IMR-90 (cell line): Measurements from ENCODE around the gene FOXL1. TPM values are rescaled to one million over a fixed set of nuclear protein-coding genes. Genes with fewer than 3 reads are reported as not detected.

Experiments used
- ATAC-seq: fragments of 200-7000 bp; cut with Tn5 transposase; 2 replicates; pipeline ENCODE4 v1.9.1; 2020; ENCODE audit warnings: low read depth, mild to moderate bottlenecking, moderate library complexity
- BruUV-seq: library from RNA; stranded (reverse); fragments of 400-500 nt; replicated peaks from 2 replicates; lab custom pipeline; 2021; lab: Mats Ljungman, UMichigan
- CTCF ChIA-PET: fragments of 300-600 bp; formaldehyde crosslinking; extraction: SDS; loops from one replicate; lab custom pipeline; 2021; ENCODE audit warnings: antibody characterized with exemption; lab: Yijun Ruan, JAX
- POLR2A ChIA-PET: fragments of 300-600 bp; sonication (Branson Sonifier 250); formaldehyde crosslinking; loops from one replicate; lab custom pipeline; 2022; ENCODE audit warnings: antibody characterized with exemption; ENCODE audit not compliant: unreplicated experiment; lab: Charles Lee
- DNase-seq: peaks from one replicate; pipeline ENCODE4 v3.0.0; 2013
- H2AFZ ChIP-seq: replicated peaks from 2 replicates; pipeline ENCODE3; 2013; ENCODE audit warnings: low read length, mild to moderate bottlenecking; ENCODE audit not compliant: poor library complexity
- H2AK5ac ChIP-seq: 2 replicates; pipeline ENCODE4 v1.6.1; 2013; ENCODE audit warnings: low read depth, low read length, inconsistent platforms
- H2AK9ac ChIP-seq: replicated peaks from 2 replicates; pipeline ENCODE3; 2013; ENCODE audit warnings: mild to moderate bottlenecking, low read depth, low read length, moderate library complexity; ENCODE audit not compliant: poor library complexity
- H2BK120ac ChIP-seq: 2 replicates; pipeline ENCODE4 v1.6.1; 2013; ENCODE audit warnings: low read depth, low read length, inconsistent platforms
- H2BK15ac ChIP-seq: 3 replicates; pipeline ENCODE4 v1.6.1; 2013; ENCODE audit warnings: low read depth, low read length, inconsistent platforms
- H2BK20ac ChIP-seq: 2 replicates; pipeline ENCODE4 v1.6.1; 2013; ENCODE audit warnings: low read depth, mild to moderate bottlenecking, inconsistent platforms, low read length, moderate library complexity
- H2BK5ac ChIP-seq: 2 replicates; pipeline ENCODE4 v1.6.1; 2013; ENCODE audit warnings: mild to moderate bottlenecking, low read depth, low read length, inconsistent platforms; ENCODE audit not compliant: poor library complexity, severe bottlenecking
- H3K14ac ChIP-seq: replicated peaks from 2 replicates; pipeline ENCODE4 v1.6.1; 2013; ENCODE audit warnings: low read depth, low read length, inconsistent platforms
- H3K18ac ChIP-seq: 2 replicates; pipeline ENCODE4 v1.6.1; 2013; ENCODE audit warnings: low read depth, low read length, control low read depth
- H3K23ac ChIP-seq: 2 replicates; pipeline ENCODE4 v1.6.1; 2013; ENCODE audit warnings: low read depth, low read length, inconsistent platforms
- H3K27ac ChIP-seq: 2 replicates; pipeline ENCODE4 v1.5.1; 2013; ENCODE audit warnings: mild to moderate bottlenecking, control low read depth, low read length; ENCODE audit not compliant: insufficient read depth
- H3K27me3 ChIP-seq: 2 replicates; pipeline ENCODE4 v1.6.1; 2013; ENCODE audit warnings: low read length; ENCODE audit not compliant: control insufficient read depth, insufficient read depth
- H3K36me3 ChIP-seq: 2 replicates; pipeline ENCODE4 v1.6.1; 2013; ENCODE audit warnings: low read length, mixed read lengths; ENCODE audit not compliant: control insufficient read depth, insufficient read depth
- H3K4ac ChIP-seq: 2 replicates; pipeline ENCODE4 v1.6.1; 2013; ENCODE audit warnings: low read depth, low read length, inconsistent platforms
- H3K4me1 ChIP-seq: 2 replicates; pipeline ENCODE4 v1.6.1; 2013; ENCODE audit warnings: low read length, mixed read lengths; ENCODE audit not compliant: control insufficient read depth, insufficient read depth
- H3K4me2 ChIP-seq: 2 replicates; pipeline ENCODE4 v1.6.1; 2013; ENCODE audit warnings: low read depth, mild to moderate bottlenecking, control low read depth, low read length, moderate library complexity
- H3K4me3 ChIP-seq: 2 replicates; pipeline ENCODE4 v1.5.1; 2013; ENCODE audit warnings: low read depth, mild to moderate bottlenecking, control low read depth, low read length, moderate library complexity; ENCODE audit not compliant: insufficient read depth
- H3K56ac ChIP-seq: 2 replicates; pipeline ENCODE4 v1.6.1; 2013; ENCODE audit warnings: low read length, inconsistent platforms; ENCODE audit not compliant: insufficient read depth; ENCODE audit errors: extremely low read depth
- H3K79me1 ChIP-seq, 2 experiments: 2 replicates each; pipeline ENCODE4 v1.6.1; 2013; ENCODE audit warnings: low read length in 2 of 2, inconsistent platforms in 1 of 2, low read depth in 1 of 2
- H3K9ac ChIP-seq: 2 replicates; pipeline ENCODE4 v1.6.1; 2013; ENCODE audit warnings: low read depth, low read length, control low read depth
- H3K9me1 ChIP-seq: 2 replicates; pipeline ENCODE4 v1.6.1; 2013; ENCODE audit warnings: low read length, inconsistent platforms; ENCODE audit not compliant: insufficient read depth
- H3K9me3 ChIP-seq: 2 replicates; pipeline ENCODE4 v1.6.1; 2013; ENCODE audit warnings: low read length; ENCODE audit not compliant: control insufficient read depth, insufficient read depth
- H4K20me1 ChIP-seq: 2 replicates; pipeline ENCODE4 v1.6.1; 2013; ENCODE audit warnings: low read length, inconsistent platforms; ENCODE audit not compliant: insufficient read depth
- H4K5ac ChIP-seq: 2 replicates; pipeline ENCODE4 v1.6.1; 2013; ENCODE audit warnings: mild to moderate bottlenecking, low read depth, low read length, control low read depth
- H4K8ac ChIP-seq, 2 experiments: 2 replicates each; pipeline ENCODE4 v1.6.1; 2013; ENCODE audit warnings: low read depth in 2 of 2, low read length in 2 of 2, control low read depth in 1 of 2, inconsistent platforms in 1 of 2
- H4K91ac ChIP-seq: 2 replicates; pipeline ENCODE4 v1.6.1; 2013; ENCODE audit warnings: low read depth, low read length, inconsistent platforms; ENCODE audit not compliant: insufficient read depth
- CHD1 ChIP-seq: IDR thresholded peaks from 2 replicates; pipeline ENCODE4 v1.6.1; 2012; ENCODE audit warnings: low read depth, low read length, improper control_type of control experiment
- FOS ChIP-seq: fragments of 150-350 bp; IDR thresholded peaks from 2 replicates; pipeline ENCODE4 v1.6.1; 2016; ENCODE audit warnings: low read depth, low read length
- MAFK ChIP-seq: IDR thresholded peaks from 2 replicates; pipeline ENCODE4 v1.6.1; 2012; ENCODE audit warnings: low read depth, low read length, improper control_type of control experiment
- NFE2L2 ChIP-seq: fragments of 150-350 bp; IDR thresholded peaks from 2 replicates; pipeline ENCODE4 v1.6.1; 2016; ENCODE audit warnings: low read depth, mild to moderate bottlenecking, low read length
- RCOR1 ChIP-seq: IDR thresholded peaks from 2 replicates; pipeline ENCODE4 v1.6.1; 2012; ENCODE audit warnings: mild to moderate bottlenecking, low read length, improper control_type of control experiment; ENCODE audit not compliant: insufficient replicate concordance
- USF2 ChIP-seq: fragments of 150-350 bp; IDR thresholded peaks from 2 replicates; pipeline ENCODE4 v1.6.1; 2017; ENCODE audit warnings: mild to moderate bottlenecking, antibody characterized with exemption, low read length, low read depth
- WGBS, 2 experiments: methylation state at CpG; one replicate each; pipeline versions ENCODE4 v1.1.5 to v1.1.7; 2013; ENCODE audit warnings: missing lambda C conversion rate in 2 of 2; ENCODE audit not compliant: insufficient read length in 1 of 2; ENCODE audit errors: extremely low coverage in 2 of 2; 5-methylcytosine and 5-hydroxymethylcytosine counted together
- dilution Hi-C: fragments of 300-500 bp; cut with HindIII; formaldehyde crosslinking; loops from one replicate; pipeline ENCODE4 v1.14.3; 2018; ENCODE audit warnings: low sequenced_read_pairs; ENCODE audit not compliant: unreplicated experiment
- in situ Hi-C: fragments of 300-500 bp; cut with MboI; formaldehyde crosslinking; loops from 3 replicates; pipeline ENCODE4 v1.14.3; 2019; ENCODE audit warnings: low sequenced_read_pairs, inconsistent platforms, mixed read lengths
- intact Hi-C: fragments of 100-400 bp; cut with micrococcal nuclease; formaldehyde crosslinking; loops from 2 replicates; pipeline ENCODE4 v1.10.0; 2022
- polyA plus RNA-seq, 3 experiments: library from polyadenylated mRNA; depleted of rRNA; stranded (reverse); fragments of >200 nt; gene quantifications; 2 replicates each; pipeline ENCODE4 v1.2.3, GENCODE V29; 2012; ENCODE audit warnings: low replicate concordance in 1 of 3
- total RNA-seq: library from RNA; depleted of rRNA; stranded (reverse); fragments of >200 nt; gene quantifications from 2 replicates; pipeline ENCODE4 v1.2.3, GENCODE V29; 2012

The FOXL1 gene
- total and polyA plus RNA-seq, 2 of the 4 experiments (the other 2 are of a cell fraction): 15.2 to 25.8 TPM

GRCh38 chr16:86533076-86533475 lies 45.3 kb upstream of the FOXL1 start:
- Histone ChIP-seq H3K27ac (no peak overlapping the region), H2BK5ac (no peak overlapping the region), H2BK120ac (no peak overlapping the region), H2AFZ (no peak overlapping the region), H4K8ac (no peak overlapping the region), H3K23ac (no peak overlapping the region), H3K79me1 (no peaks in the 10 kb centered on the region), H3K9ac (no peak overlapping the region), H3K9me1 (no peaks in the 10 kb centered on the region), H3K36me3 (peaks cover 12% of the 10 kb centered on the region), H2AK9ac (no peak overlapping the region), H3K9me3 (no peaks in the 10 kb centered on the region), H3K56ac (no peak overlapping the region), H3K4me2 (no peak overlapping the region), H3K18ac (no peak overlapping the region), H4K5ac (no peak overlapping the region), H3K4me3 (no peak overlapping the region), H4K20me1 (no peaks in the 10 kb centered on the region), H2BK15ac (no peak overlapping the region), H3K27me3 (no peaks in the 10 kb centered on the region), H2BK20ac (no peak overlapping the region), H3K4ac (no peak overlapping the region), H2AK5ac (no peak overlapping the region), H3K14ac (no peak overlapping the region), H4K91ac (no peak overlapping the region), H3K4me1 (no peaks in the 10 kb centered on the region)
- POLR2A ChIA-PET: no interaction called here
- WGBS, 2 experiments: 96% methylated on average over 5 of the region's 8 CpGs; no CpG with 5 or more reads in 1 of the 2 experiments
- no peak for DNase-seq
- in situ Hi-C loops: no loop called here
- CTCF ChIA-PET: no interaction called here
- intact Hi-C loops: no loop called here
- no peak for ATAC-seq
- TF ChIP-seq FOS (no peak), USF2 (no peak), MAFK (no peak), NFE2L2 (no peak), RCOR1 (no peak), CHD1 (no peak)
- dilution Hi-C loops: no loop called here
- no TSS peak for BruUV-seq
